Bronchial epithelial cell (primary cell): ENCODE measurements around the gene SRGAP1. TPM values are rescaled to one million over a fixed set of nuclear protein-coding genes. Genes with fewer than 3 reads are reported as not detected.

ENCODE experiments used
- DNase-seq: peaks from one replicate; pipeline ENCODE4 v3.0.0-alpha.2; 2010; ENCODE audit warnings: low read depth
- FAIRE-seq: peaks from 2 replicates; lab custom pipeline; 2011; peaks lifted over from hg19 to GRCh38; lab: Jason Lieb, UNC
- H3K27me3 ChIP-seq: 2 replicates; pipeline ENCODE4 v1.5.1; 2011; ENCODE audit warnings: low read length; ENCODE audit not compliant: control insufficient read depth, insufficient read depth
- H3K36me3 ChIP-seq: 2 replicates; pipeline ENCODE4 v1.5.1; 2011; ENCODE audit warnings: low read length; ENCODE audit not compliant: control insufficient read depth, insufficient read depth
- H3K4me3 ChIP-seq: 2 replicates; pipeline ENCODE4 v1.5.1; 2011; ENCODE audit warnings: mild to moderate bottlenecking, low read depth, low read length, control low read depth
- total RNA-seq: library from RNA; depleted of rRNA; stranded (reverse); fragments of >200 nt; gene quantifications from 2 replicates; pipeline ENCODE4 v1.2.1, GENCODE V29; 2014
- TF ChIP-seq, protein P1 (sequence below): IDR thresholded peaks from 2 replicates; pipeline ENCODE4 v1.5.1; 2011; ENCODE audit warnings: mild to moderate bottlenecking, moderate library complexity, low read length, control low read depth, inconsistent platforms; ENCODE audit not compliant: insufficient read depth, severe bottlenecking

SRGAP1 gene
- total RNA-seq, 1 donor from 2014 or later: 4.5 TPM

DNA sequence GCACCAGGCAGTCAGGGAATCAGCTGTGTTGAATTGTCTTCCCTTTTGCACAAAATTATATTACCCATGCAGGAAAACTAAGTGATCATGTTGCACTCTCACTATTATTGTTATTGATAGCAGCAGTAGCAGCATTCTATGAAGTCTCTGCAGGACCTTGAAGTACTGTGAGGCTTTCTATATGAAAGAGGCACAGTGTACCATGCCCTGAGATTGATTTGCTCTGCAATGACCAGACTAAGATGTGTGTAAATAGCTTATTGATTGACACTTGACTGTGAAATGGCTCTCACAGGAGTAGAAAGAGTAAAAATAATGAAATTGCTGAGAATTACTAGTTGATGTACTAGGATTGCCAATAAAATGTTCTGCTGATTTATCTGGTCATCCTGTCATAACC lies 277.7 kb downstream of the SRGAP1 start:
- DNase-seq: no peak
- FAIRE-seq: no peak
- TF ChIP-seq, protein P1, sequence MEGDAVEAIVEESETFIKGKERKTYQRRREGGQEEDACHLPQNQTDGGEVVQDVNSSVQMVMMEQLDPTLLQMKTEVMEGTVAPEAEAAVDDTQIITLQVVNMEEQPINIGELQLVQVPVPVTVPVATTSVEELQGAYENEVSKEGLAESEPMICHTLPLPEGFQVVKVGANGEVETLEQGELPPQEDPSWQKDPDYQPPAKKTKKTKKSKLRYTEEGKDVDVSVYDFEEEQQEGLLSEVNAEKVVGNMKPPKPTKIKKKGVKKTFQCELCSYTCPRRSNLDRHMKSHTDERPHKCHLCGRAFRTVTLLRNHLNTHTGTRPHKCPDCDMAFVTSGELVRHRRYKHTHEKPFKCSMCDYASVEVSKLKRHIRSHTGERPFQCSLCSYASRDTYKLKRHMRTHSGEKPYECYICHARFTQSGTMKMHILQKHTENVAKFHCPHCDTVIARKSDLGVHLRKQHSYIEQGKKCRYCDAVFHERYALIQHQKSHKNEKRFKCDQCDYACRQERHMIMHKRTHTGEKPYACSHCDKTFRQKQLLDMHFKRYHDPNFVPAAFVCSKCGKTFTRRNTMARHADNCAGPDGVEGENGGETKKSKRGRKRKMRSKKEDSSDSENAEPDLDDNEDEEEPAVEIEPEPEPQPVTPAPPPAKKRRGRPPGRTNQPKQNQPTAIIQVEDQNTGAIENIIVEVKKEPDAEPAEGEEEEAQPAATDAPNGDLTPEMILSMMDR: no peak
- peaks cover 7% of the 10 kb centered on the region for H3K36me3 ChIP-seq
- no peak overlapping the region for H3K4me3 ChIP-seq
- no peaks in the 10 kb centered on the region for H3K27me3 ChIP-seq

DNA sequence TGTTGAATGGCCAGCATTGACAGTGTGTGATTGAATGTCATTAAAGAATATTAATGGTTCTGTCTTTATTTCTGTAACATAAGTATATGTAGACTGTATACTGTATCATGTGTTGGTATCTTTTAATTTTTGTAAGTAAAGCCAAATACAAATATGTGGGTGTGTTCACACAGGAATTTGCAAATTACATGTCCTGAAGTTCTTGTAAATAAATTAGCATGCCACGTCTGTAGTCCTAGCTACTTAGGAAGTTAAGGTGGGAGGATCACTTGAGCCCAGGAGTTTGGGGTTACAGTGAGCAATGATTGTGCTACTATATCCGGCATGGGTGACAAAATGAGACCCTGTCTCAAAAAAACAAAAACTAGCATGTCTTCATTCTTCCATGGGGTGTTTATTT lies 278.5 kb downstream of the SRGAP1 start:
- H3K36me3 ChIP-seq: peaks cover 11% of the 10 kb centered on the region
- H3K4me3 ChIP-seq: no peak overlapping the region
- TF ChIP-seq, protein P1: no peak
- FAIRE-seq (no peak), DNase-seq (no peak)
- H3K27me3 ChIP-seq: no peaks in the 10 kb centered on the region

DNA sequence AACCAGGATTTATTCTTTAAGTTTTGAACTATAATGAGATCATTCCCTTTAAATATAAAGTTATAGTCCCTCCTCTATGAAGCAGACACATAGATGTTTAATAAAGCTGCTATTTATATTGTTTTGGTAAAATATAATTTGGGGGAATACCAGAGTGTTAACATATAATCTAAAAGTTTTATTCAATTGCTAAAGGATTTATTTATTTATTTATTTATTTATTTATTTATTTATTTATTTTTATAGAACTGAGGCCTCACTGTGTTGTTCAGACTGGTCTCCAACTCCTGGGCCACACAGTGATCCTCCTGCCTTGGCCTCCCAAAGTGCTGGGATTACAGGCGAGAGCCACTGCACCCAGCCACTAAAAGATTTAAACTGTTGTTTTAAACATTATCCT lies 278.9 kb downstream of the SRGAP1 start:
- H3K36me3 ChIP-seq: peaks cover 11% of the 10 kb centered on the region
- DNase-seq (no peak), FAIRE-seq (no peak)
- TF ChIP-seq, protein P1: no peak
- no peak overlapping the region for H3K4me3 ChIP-seq
- no peaks in the 10 kb centered on the region for H3K27me3 ChIP-seq

DNA sequence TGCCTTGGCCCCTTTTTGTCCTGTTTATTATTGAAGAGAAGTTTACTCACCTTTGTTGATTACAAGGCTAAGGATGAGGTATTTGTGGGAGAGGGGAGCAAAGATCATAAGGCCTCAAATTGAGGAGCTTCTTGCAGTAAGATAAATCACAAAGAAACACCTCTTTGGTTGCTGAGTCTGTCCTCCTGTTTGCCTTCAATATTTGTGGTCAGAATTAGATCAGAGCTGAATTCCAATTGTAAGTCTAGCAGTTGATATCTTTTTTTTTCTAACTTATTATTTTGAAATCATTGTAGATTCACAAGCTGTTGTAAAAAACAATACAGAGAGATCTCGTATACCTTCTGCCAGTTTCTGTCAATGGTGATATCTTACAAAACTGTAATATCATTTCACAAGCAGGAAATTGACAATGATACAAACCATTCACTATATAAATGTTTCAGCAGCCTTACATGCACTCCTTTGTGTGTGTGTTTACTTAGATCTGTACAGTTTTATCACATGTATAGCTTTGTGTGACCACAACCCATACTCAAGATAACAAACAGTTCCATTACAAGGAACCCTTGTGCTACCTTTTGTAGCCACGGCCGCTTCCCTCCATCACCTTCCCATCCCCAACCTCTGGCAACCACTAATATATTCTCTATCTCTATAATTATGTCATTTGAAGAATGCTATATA lies 280.2 kb downstream of the SRGAP1 start:
- no peak for FAIRE-seq
- H3K4me3 ChIP-seq: no peak overlapping the region
- TF ChIP-seq, protein P1: no peak
- no peak for DNase-seq
- H3K27me3 ChIP-seq: no peaks in the 10 kb centered on the region
- peaks cover 11% of the 10 kb centered on the region for H3K36me3 ChIP-seq

DNA sequence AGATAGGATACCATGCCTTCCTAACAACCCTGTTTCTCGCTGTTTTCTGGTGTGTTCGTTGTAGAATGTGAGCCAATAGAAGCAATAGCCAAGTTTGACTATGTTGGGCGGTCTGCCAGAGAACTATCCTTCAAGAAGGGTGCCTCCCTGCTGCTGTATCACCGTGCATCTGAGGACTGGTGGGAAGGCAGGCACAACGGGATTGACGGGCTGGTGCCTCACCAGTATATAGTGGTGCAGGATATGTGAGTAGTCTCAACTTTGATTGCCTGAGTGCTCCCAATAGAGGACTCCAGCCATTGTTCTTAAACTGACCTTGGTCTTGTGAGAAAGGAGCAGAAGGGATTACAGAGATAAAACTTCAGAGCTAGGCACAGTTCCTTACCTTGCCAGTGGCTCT lies 281.4 kb downstream of the SRGAP1 start:
- FAIRE-seq (no peak), DNase-seq (no peak)
- TF ChIP-seq, protein P1: no peak
- Histone ChIP-seq H3K27me3 (no peaks in the 10 kb centered on the region), H3K4me3 (no peak overlapping the region), H3K36me3 (peaks cover 11% of the 10 kb centered on the region)

DNA sequence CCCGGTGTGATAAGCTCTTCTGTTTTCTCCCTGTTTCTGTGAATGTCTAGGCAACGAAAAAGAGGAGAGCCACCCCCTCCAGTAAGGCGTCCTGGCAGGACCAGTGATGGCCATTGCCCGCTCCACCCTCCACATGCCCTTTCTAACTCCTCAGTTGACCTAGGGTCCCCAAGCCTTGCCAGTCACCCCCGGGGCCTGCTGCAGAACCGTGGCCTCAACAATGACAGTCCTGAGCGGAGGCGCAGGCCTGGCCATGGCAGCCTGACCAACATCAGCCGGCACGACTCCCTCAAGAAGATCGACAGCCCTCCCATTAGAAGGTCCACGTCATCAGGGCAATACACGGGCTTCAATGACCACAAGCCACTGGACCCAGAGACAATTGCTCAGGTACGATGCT lies 283.3 kb downstream of the SRGAP1 start:
- no peaks in the 10 kb centered on the region for H3K27me3 ChIP-seq
- no peak overlapping the region for H3K4me3 ChIP-seq
- H3K36me3 ChIP-seq: peaks cover 12% of the 10 kb centered on the region
- DNase-seq (no peak), FAIRE-seq (no peak)
- TF ChIP-seq, protein P1: no peak
